Measurements from ENCODE around the gene SNRK. TPM values are rescaled to one million over a fixed set of nuclear protein-coding genes. Genes with fewer than 3 reads are reported as not detected.

The SNRK gene
- polyA plus RNA-seq, 3 donors: 12.8 to 19.7 (median 16.1) TPM

DNA sequence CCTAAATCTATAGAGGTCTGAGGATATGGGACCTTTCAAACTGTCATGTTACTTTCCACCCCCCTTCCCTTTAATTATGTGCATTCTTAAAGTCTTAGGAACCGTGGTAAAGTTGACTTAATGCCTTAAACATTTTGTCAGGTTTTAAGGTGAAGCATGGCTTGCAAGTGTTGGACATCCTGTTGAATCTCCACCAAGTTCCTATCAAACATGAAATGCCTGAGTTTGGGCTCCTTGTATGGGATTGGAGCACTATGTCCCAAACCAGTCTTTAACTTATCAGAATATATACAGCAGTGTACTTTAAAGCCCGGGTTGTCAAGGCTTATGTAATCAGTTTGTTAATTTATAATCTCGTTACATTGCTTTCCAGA lies 1.1 kb downstream of the SNRK start:
- Mint-ChIP-seq H3K4me1 (peaks cover 47% of the 10 kb centered on the region), H3K27me3 (ENCODE audit: low read depth in 3 of 3) (peaks cover 0 to 2% (median 0%) of the 10 kb centered on the region in 3 donors), H3K4me3 (peak overlapping the region; percentile 90 to 99), H3K9me3 (peaks cover 0 to 1% (median 0%) of the 10 kb centered on the region in 7 donors), H3K36me3 (peaks cover 11 to 12% of the 10 kb centered on the region in 2 donors), H3K27ac (peak overlapping the region; percentile 95 to 99 (median 97))
- Histone ChIP-seq H3K4me3 (replicated peaks in 1 of 3; ENCODE audit: low read depth in 2 of 3, low read length in 3 of 3) (peak overlapping the region; percentile 85 to 100 (median 92)), H2AFZ (ENCODE audit: insufficient read depth, low read depth, low read length, poor library complexity, severe bottlenecking) (no peak overlapping the region), H4K20me1 (ENCODE audit: insufficient read depth, low read length) (peaks cover 41% of the 10 kb centered on the region), H3K4me1 (ENCODE audit: control insufficient read depth in 1 of 2, insufficient read depth in 2 of 2, low read length in 2 of 2) (peaks cover 54 to 59% of the 10 kb centered on the region in 2 donors), H3K9me3 (replicated peaks in 1 of 2; ENCODE audit: control insufficient read depth in 1 of 2, insufficient read depth in 1 of 2, low read length in 2 of 2) (no peaks in the 10 kb centered on the region), H3K79me2 (ENCODE audit: insufficient read depth, low read length) (peaks cover 60% of the 10 kb centered on the region), H3K4me2 (replicated peaks; ENCODE audit: extremely low read depth, low read length, poor library complexity, severe bottlenecking) (peak overlapping the region; percentile 94), H3K36me3 (replicated peaks in 1 of 2; ENCODE audit: control insufficient read depth in 1 of 2, insufficient read depth in 2 of 2, low read length in 2 of 2) (no peaks in the 10 kb centered on the region), H3K9ac (ENCODE audit: insufficient read depth, low read length, poor library complexity, severe bottlenecking) (peak overlapping the region; percentile 85), H3K27me3 (ENCODE audit: control insufficient read depth in 2 of 2, insufficient read depth in 2 of 2, low read length in 2 of 2) (no peaks in the 10 kb centered on the region), H3K27ac (ENCODE audit: low read depth in 1 of 2, low read length in 2 of 2) (peak overlapping the region; percentile 50 to 92)
- no peak for DNase-seq
- intact Hi-C loops (cut with micrococcal nuclease): loop anchor here in 1 of 2 donors (10.0 kb wide), 2 partner anchors 103 to 407 kb away; partner anchors contain the start of gene ABHD5
- no CpG with 5 or more reads among the region's 3 CpGs for WGBS (ENCODE audit: insufficient coverage)
- TF ChIP-seq, protein P1, sequence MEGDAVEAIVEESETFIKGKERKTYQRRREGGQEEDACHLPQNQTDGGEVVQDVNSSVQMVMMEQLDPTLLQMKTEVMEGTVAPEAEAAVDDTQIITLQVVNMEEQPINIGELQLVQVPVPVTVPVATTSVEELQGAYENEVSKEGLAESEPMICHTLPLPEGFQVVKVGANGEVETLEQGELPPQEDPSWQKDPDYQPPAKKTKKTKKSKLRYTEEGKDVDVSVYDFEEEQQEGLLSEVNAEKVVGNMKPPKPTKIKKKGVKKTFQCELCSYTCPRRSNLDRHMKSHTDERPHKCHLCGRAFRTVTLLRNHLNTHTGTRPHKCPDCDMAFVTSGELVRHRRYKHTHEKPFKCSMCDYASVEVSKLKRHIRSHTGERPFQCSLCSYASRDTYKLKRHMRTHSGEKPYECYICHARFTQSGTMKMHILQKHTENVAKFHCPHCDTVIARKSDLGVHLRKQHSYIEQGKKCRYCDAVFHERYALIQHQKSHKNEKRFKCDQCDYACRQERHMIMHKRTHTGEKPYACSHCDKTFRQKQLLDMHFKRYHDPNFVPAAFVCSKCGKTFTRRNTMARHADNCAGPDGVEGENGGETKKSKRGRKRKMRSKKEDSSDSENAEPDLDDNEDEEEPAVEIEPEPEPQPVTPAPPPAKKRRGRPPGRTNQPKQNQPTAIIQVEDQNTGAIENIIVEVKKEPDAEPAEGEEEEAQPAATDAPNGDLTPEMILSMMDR (IDR thresholded peaks at IDR 0.05): no peak

DNA sequence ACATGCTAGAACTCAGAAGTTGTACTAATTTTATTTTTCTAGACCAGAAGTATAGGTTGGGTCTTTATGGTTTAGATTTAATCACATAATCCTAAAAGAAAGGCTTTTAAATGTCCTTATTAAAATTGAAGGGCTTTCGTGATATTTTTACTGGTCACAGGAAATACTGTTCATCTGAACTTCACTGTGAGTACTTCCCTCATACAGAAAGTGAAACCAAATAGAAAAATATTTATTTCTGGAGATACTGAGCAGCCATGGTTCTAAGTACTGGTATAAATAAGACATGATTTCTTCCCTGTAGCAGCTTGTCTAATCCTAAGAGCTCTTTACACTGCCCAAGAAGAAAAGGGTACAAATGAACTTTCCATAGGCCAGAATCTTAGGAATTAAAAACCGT lies 2.0 kb downstream of the SNRK start:
- TF ChIP-seq, protein P1 (IDR thresholded peaks at IDR 0.05): no peak
- Histone ChIP-seq H3K27ac (ENCODE audit: low read depth in 1 of 2, low read length in 2 of 2) (peak overlapping the region in 1 of 2 donors; percentile 92), H3K4me3 (replicated peaks in 1 of 3; ENCODE audit: low read depth in 2 of 3, low read length in 3 of 3) (peak overlapping the region; percentile 85 to 100 (median 92)), H4K20me1 (ENCODE audit: insufficient read depth, low read length) (peaks cover 50% of the 10 kb centered on the region), H2AFZ (ENCODE audit: insufficient read depth, low read depth, low read length, poor library complexity, severe bottlenecking) (no peak overlapping the region), H3K27me3 (ENCODE audit: control insufficient read depth in 2 of 2, insufficient read depth in 2 of 2, low read length in 2 of 2) (no peaks in the 10 kb centered on the region), H3K36me3 (replicated peaks in 1 of 2; ENCODE audit: control insufficient read depth in 1 of 2, insufficient read depth in 2 of 2, low read length in 2 of 2) (no peaks in the 10 kb centered on the region), H3K79me2 (ENCODE audit: insufficient read depth, low read length) (peaks cover 69% of the 10 kb centered on the region), H3K9ac (ENCODE audit: insufficient read depth, low read length, poor library complexity, severe bottlenecking) (peak overlapping the region; percentile 47), H3K9me3 (replicated peaks in 1 of 2; ENCODE audit: control insufficient read depth in 1 of 2, insufficient read depth in 1 of 2, low read length in 2 of 2) (no peaks in the 10 kb centered on the region), H3K4me1 (ENCODE audit: control insufficient read depth in 1 of 2, insufficient read depth in 2 of 2, low read length in 2 of 2) (peaks cover 63 to 68% of the 10 kb centered on the region in 2 donors), H3K4me2 (replicated peaks; ENCODE audit: extremely low read depth, low read length, poor library complexity, severe bottlenecking) (peak overlapping the region; percentile 94)
- H3K4me1 Mint-ChIP-seq: peaks cover 55% of the 10 kb centered on the region
- peaks cover 0 to 2% (median 0%) of the 10 kb centered on the region in 3 donors for H3K27me3 Mint-ChIP-seq (ENCODE audit: low read depth in 3 of 3)
- no CpG with 5 or more reads among the region's 2 CpGs for WGBS (ENCODE audit: insufficient coverage)
- peaks cover 0 to 1% (median 0%) of the 10 kb centered on the region in 7 donors for H3K9me3 Mint-ChIP-seq
- H3K27ac Mint-ChIP-seq: peak overlapping the region; percentile 76 to 99 (median 96)
- peaks cover 15 to 16% of the 10 kb centered on the region in 2 donors for H3K36me3 Mint-ChIP-seq
- DNase-seq: peak in 2 of 3 donors; percentile 37 to 48
- intact Hi-C loops (cut with micrococcal nuclease): loop anchor here in 1 of 2 donors (10.0 kb wide), 2 partner anchors 104 to 406 kb away; partner anchors contain the start of gene ABHD5
- H3K4me3 Mint-ChIP-seq: peak overlapping the region; percentile 90 to 99

Measured in CD14-positive monocyte (primary cell).